Measurements from ENCODE around the gene B4GALT2. TPM values are rescaled to one million over a fixed set of nuclear protein-coding genes. Genes with fewer than 3 reads are reported as not detected.

The B4GALT2 gene, protein sequence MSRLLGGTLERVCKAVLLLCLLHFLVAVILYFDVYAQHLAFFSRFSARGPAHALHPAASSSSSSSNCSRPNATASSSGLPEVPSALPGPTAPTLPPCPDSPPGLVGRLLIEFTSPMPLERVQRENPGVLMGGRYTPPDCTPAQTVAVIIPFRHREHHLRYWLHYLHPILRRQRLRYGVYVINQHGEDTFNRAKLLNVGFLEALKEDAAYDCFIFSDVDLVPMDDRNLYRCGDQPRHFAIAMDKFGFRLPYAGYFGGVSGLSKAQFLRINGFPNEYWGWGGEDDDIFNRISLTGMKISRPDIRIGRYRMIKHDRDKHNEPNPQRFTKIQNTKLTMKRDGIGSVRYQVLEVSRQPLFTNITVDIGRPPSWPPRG
- total RNA-seq, result 104 and 123 TPM in 2 replicates

DNA sequence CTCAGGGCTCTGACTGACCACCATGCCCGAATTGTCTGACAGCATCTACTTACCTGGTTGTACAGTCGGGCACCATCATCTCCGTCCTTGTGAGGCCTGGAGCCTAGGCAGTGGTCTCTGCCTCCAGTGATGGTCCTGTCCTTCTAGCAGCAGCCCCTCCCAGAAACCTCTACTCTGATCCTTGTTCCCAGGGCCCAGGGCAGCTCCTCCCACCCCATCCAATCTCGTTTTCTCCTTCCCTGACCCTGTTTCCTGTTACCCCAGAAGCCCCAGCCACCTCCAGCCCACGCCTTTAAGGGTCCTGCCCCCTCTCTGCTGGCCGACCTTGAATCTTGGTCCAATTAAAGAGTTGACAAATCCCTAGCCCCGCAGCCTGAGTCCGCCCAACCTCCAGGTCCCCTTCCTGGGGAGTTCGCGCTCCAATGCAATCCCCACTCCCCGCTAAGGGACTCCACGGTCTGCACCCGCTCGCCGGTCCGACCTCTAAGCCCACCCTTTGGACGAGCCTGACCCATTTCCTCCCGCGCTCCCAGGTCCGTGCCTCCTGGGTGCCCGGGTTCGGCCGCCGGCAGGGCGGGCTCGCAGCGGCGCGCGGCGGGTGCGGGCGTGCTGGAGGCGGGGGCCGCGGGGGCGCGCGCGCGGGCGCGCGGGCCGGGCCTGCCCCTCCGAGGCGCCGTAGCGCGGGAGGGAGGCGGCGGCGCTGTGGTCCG lies at the start of gene B4GALT2:
Gene B4GALT2, plus strand, starts transcription at position 660 of the 710 bp plus-strand sequence. CDS start 1,951 bp downstream, outside the sequence.

DNA sequence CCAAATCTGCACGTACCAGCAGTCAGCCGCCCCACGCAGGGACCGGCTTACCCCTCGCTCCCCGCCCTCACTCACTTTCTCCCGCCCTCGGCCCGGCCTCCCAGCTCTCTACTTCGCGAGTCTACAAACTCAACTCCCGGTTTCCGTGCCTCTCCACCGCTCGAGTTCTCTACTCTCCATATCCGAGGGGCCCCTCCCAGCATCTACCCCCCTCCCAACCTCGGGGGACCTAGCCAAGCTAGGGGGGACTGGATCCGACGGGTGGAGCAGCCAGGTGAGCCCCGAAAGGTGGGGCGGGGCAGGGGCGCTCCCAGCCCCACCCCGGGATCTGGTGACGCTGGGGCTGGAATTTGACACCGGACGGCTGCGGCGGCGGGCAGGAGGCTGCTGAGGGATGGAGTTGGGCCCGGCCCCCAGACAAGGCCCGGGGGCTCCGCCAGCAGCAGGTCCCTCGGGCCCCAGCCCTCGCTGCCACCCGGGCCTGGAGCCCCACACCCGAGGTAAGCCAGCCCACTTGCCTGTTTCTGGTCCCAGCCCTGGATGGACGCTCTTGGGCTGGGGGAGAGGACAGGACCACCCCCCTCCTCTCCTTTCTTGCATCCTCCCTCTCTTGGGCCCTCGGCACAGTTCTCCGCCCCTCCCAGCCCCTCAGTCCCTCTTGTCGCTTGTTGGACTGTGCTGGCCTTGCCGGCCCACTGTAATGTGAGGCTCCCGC lies 45.5 kb upstream of the B4GALT2 start, which contains the start of gene ARTN:
Gene ARTN, plus strand, starts transcription at position 416 of the 715 bp plus-strand sequence. CDS start 1,856 bp downstream, outside the sequence.

DNA sequence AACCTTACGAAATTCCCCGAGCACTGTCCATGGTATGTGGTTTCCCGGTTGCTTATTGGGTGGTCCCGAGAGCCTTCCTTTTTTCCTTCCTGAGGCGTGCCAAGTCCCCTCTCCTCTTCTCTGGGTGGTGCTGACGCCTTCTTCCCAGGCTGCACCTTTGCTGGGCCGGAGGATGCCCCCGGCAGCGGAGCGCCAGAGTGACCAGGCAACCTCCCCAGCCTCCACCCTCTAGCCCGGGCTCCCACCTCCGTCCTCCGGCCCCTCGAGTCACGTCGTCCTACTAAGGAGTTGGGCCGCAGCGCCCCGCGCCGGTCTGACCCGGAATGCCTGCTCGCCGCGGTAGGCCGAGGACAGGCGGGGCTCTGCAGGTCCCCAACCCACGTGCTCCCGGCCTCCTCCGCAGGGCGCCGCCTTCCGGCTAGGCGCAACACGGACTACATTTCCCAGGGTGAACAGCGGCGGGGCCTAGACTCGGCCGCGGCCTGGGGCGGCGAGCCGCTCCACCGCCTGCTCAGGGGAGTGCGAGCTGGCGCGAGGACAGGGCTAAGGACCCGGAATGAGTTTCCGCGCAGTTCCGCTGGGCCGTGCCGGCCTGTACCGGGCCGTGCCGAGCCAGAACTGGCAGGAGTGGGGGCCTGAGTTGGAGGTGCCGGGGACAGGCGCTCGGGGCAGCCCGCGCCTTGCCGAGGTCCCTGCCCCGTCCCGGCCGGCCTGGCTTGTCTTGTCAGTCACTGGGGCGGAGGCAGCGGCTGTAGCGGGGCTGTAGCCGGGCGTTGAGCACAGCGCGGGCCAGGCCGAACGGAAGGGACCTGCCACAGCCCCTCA lies 32.6 kb upstream of the B4GALT2 start, which contains the start of gene IPO13:
Gene IPO13, plus strand, starts transcription at position 715 of the 825 bp plus-strand sequence. CDS start 651 bp downstream, outside the sequence.

DNA sequence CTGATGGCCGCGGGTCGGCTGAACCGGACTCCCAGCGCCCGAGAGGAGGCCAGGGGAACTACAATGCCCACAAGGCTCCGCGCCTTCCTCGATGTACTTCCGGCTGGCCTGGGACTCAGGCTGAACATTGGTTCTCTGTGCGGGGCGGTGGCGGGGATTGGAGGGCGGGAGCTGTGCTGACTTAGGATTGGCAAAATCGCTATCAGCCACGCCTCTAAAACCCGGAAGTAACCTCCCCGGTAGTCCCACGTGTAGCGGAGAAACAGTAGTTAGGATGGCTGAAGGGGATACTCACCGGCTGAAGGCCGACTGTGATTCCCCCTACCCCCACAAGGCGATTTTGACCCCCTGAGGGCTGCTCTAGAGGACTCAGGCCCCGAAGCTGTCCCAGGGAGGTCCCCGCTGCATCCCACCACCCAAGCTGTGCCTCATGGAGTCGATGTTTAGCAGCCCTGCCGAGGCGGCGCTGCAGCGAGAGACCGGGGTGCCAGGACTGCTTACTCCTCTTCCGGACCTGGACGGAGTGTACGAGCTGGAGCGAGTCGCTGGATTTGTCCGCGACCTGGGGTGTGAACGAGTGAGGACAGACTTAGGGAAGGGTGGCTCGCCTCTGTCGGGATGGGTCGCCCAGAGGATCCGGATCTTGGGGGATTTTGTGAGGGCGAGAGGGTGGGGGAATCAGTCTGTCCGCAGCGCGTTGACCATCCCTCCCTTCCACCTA lies 9.1 kb upstream of the B4GALT2 start, which contains the start of gene DPH2:
Gene DPH2, plus strand, starts transcription at position 265 of the 721 bp plus-strand sequence. Its CDS starts 166 bp downstream, at position 431.

DNA sequence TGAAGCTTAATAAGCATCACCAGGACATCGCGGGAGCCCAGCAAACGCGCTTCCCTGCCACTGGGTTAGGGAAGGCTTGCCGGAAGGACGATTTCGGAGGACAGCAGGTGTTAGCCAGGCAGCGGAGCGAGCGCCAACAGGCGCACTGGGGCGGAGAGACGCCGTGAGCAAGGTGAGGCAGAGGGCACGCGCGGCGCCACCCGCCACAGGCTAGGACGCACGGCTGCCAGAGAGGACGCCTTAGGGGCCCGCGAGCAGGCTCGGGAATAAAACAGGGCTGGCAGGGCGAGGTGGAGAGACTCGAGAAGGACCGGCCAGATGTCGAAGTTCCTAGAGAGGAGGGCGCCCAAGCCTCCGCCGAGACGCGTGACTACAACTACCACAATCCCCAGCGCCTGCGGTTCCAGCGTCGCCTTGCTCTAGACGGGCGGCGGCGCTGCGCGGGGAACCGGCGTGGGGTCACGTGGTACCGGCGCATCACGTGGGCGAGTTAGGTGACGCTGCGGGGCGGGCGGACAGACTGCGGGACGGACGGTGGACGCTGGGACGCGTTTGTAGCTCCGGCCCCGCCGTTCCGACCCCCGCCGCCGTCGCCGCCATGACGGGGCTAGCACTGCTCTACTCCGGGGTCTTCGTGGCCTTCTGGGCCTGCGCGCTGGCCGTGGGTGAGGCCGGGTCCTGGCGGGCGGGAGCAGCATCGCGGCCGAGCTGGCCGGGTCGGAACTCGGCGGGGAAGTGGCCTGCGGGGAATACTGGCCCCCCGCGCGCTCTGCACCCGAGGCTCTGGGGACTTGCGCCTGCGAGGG lies 4.4 kb upstream of the B4GALT2 start, which contains the start of gene ATP6V0B:
Gene ATP6V0B, plus strand, starts transcription at position 518 of the 806 bp plus-strand sequence. Its CDS starts 81 bp downstream, at position 599.

DNA sequence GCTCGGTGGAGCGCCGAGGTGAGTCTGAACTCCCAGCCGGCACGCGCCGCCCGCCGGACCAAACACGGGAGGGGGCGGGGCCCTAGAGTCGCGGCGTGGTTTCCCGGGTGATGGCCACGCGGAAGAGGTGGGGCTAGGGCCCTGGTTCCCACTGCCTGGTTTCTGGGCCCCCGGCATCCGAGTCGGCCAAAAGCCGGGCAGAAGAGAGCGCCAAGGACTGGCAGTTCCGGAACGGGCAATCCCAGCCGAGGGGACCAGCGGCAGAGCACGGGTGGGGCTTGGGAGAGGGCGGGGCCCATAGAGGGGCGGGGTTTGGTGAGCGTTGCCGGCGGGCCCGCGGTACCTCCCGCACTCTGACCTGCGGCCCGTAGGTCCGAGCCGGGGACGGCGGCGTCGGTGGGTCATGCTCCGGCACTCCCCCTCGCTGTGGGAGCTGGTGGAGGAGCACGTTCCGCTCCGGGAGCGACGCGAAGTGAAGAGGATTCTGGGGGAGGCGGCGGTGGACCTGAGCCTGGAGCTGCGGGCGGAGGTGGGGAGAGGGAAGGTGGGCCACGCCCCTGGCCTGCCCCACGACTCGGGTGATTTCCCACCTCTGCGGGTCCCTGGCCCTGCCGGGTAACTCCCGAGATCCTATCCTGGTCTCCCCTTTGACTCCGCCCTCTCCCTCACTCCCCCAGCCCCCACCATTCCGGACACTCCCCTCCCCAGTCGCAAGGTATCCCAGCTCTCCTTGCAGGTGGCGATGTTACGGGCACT lies 12.6 kb downstream of the B4GALT2 start, which contains the start of gene CCDC24:
Gene CCDC24, plus strand, starts transcription at position 124 of the 756 bp plus-strand sequence. Its CDS starts 280 bp downstream, at position 404.

DNA sequence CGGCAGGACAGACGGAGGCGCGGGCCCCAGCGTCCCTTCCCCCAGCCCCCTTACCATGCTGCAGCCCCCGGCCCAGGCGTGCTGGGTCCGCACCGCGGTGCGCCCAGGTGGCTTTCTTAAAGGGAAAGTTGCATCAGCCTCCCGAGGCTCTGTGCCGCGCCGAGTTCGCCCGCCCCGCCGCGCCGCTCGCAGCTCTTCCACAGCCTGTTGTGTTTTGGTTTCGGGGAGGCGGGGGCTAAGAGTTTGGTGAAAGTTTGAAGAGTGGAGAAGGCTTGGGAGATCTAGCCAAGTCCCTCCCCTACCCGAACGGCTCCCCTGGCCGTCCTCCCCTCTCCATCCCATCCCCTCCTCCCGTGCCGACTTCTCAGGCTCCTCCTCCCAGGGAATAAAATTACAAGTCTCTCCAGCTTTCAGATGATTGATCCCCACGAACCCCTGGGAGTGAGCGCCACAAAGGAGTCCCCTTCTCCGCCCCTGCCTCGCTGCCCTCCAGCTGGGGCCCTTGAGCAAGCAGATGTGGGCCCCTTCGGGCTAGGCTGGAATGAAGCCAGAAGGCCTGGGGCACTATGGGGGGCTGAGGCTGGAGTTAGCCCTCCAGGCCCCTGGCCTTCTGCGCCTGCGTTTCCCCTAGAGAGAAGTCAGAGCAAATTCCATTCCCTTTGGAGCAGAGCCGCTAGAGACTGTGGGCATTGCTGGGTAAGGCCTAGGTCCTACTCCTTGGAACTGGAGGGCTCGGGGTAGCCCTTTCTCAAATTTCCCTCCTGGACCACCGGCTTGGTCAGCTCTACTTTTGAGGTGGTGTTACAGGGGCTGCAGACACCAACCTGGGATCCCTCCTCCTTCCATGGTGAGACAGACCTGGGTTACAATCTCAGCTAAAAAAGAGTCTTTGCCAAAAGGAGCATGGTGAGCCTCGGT lies 52.5 kb downstream of the B4GALT2 start, which contains the start of gene SLC6A9:
Gene SLC6A9, minus strand, starts transcription at position 211 of the 918 bp plus-strand sequence. CDS start 7,185 bp downstream, outside the sequence.

Other genes with a start within 250 kb of the B4GALT2 start
- gene ARTN, start 45.4 kb upstream of the B4GALT2 start, total RNA-seq, result 30.6 and 37.7 TPM in 2 replicates
- gene IPO13, start 32.3 kb upstream of the B4GALT2 start, total RNA-seq, result 25.4 and 30.6 TPM in 2 replicates
- 27.7 and 29.4 TPM in 2 replicates for gene DPH2, start 9.2 kb upstream of the B4GALT2 start, total RNA-seq
- 187 and 208 TPM in 2 replicates for gene ATP6V0B, start 4.2 kb upstream of the B4GALT2 start, total RNA-seq
- 3.4 and 5.3 TPM in 2 replicates for gene CCDC24, start 12.4 kb downstream of the B4GALT2 start, total RNA-seq
- gene SLC6A9, start 52.3 kb downstream of the B4GALT2 start, total RNA-seq, result 11.9 and 14.7 TPM in 2 replicates
- gene KLF17, start 139.6 kb downstream of the B4GALT2 start, total RNA-seq, result 0.24 TPM in 1 of 2 replicates, not detected in the other
- not detected in 2 replicates for gene KLF18, start 162.4 kb downstream of the B4GALT2 start, total RNA-seq
- gene DMAP1, start 234.3 kb downstream of the B4GALT2 start, total RNA-seq, result 9.2 and 11.9 TPM in 2 replicates